ENCODE measurements around the gene SCARB1.

The SCARB1 gene

GRCh38 chr12:124842800-124843510 is 20.7 kb downstream of the SCARB1 start:
- DNase-seq (ENCODE audit: low read depth): no peak

GRCh38 chr12:124842073-124842749 is 21.5 kb downstream of the SCARB1 start:
- DNase-seq (ENCODE audit: low read depth): no peak

GRCh38 chr12:124841558-124841945 is 22.1 kb downstream of the SCARB1 start:
- no peak for DNase-seq (ENCODE audit: low read depth)

GRCh38 chr12:124837958-124838803 is 25.5 kb downstream of the SCARB1 start:
- peak; percentile 100 for DNase-seq (ENCODE audit: low read depth)

- no peak for DNase-seq (ENCODE audit: low read depth)
Observed at GRCh38 chr12:124837249-124837897, 26.3 kb downstream of the SCARB1 start.

- DNase-seq (ENCODE audit: low read depth): no peak
Observed at GRCh38 chr12:124836759-124837158, 26.9 kb downstream of the SCARB1 start.

GRCh38 chr12:124835656-124836410 is 27.8 kb downstream of the SCARB1 start:
- DNase-seq (ENCODE audit: low read depth): peak; percentile 94

GRCh38 chr12:124834822-124835221 is 28.8 kb downstream of the SCARB1 start:
- no peak for DNase-seq (ENCODE audit: low read depth)

- DNase-seq (ENCODE audit: low read depth): no peak
Observed at GRCh38 chr12:124833693-124834122, 30.0 kb downstream of the SCARB1 start.

GRCh38 chr12:124832856-124833255 is 30.8 kb downstream of the SCARB1 start:
- no peak for DNase-seq (ENCODE audit: low read depth)

GRCh38 chr12:124831590-124831989 is 32.1 kb downstream of the SCARB1 start:
- no peak for DNase-seq (ENCODE audit: low read depth)

- no peak for DNase-seq (ENCODE audit: low read depth)
Observed at GRCh38 chr12:124830306-124830705, 33.4 kb downstream of the SCARB1 start.

GRCh38 chr12:124829708-124830304 is 33.9 kb downstream of the SCARB1 start:
- DNase-seq (ENCODE audit: low read depth): peak; percentile 70

- DNase-seq (ENCODE audit: low read depth): peak; percentile 98
Observed at GRCh38 chr12:124829008-124829707, 34.5 kb downstream of the SCARB1 start.

GRCh38 chr12:124828264-124829007 is 35.2 kb downstream of the SCARB1 start:
- peak; percentile 84 for DNase-seq (ENCODE audit: low read depth)

- no peak for DNase-seq (ENCODE audit: low read depth)
Observed at GRCh38 chr12:124827588-124828184, 36.0 kb downstream of the SCARB1 start.

- no peak for DNase-seq (ENCODE audit: low read depth)
Observed at GRCh38 chr12:124824195-124824594, 39.5 kb downstream of the SCARB1 start.

- DNase-seq (ENCODE audit: low read depth): no peak
Observed at GRCh38 chr12:124823272-124823970, 40.2 kb downstream of the SCARB1 start.

- DNase-seq (ENCODE audit: low read depth): no peak
Observed at GRCh38 chr12:124822218-124822617, 41.4 kb downstream of the SCARB1 start.

All from ELR (cell line).